ENCODE measurements around the gene TMC4. TPM values are rescaled to one million over a fixed set of nuclear protein-coding genes. Genes with fewer than 3 reads are reported as not detected.

TMC4 gene
- total and polyA plus RNA-seq, 9 donors = 0.45 to 103 (median 6.3) TPM

DNA sequence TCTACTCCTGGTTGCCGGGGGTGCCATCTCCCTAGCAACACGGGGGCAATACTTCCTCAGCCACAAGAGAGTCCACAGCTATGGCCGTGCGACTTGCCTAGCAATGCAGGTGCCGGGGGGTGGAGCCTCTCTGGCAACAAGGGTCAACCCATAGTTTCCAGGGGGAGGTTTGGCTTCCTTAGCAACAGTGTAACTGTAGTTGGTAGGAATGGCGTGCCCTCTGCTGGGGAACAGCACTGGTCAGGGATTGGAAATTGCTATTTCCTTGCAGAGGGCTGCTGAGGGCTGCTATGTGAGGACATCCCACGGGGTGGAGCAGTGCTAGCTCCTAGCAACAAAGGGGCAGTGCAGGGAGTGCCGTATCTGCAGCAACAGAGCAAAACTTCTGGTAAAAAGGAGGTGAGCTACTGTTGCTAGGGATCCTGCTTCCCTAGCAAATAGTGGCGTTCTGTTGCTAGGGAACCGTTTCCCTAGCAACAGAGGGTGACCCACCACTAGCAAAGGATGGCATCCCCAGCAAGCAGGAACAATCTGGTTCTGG is 7.0 kb upstream of the TMC4 start:
- no peaks in the 10 kb centered on the region for H3K4me1 ChIP-seq (ENCODE audit: insufficient read depth)
- H3K27ac ChIP-seq = no peak overlapping the region
- intact Hi-C loops (cut with DNase I) = loop anchor here in 1 of 4 donors (10.0 kb wide), 1 partner anchor 55 kb away; no protein-coding TSS in a partner anchor
- no peaks in the 10 kb centered on the region for H3K36me3 ChIP-seq
- H3K4me3 ChIP-seq = no peak overlapping the region
- 60 to 61% (median 60%) methylated on average over 10 of the region's 10 CpGs for WGBS, 3 donors
- H3K27me3 ChIP-seq = no peaks in the 10 kb centered on the region
- TF ChIP-seq POLR2A (IDR thresholded peaks at IDR 0.05) (no peak), CTCF (IDR thresholded peaks at IDR 0.05) (no peak), EP300 (IDR thresholded peaks at IDR 0.05) (no peak)
- DNase-seq = no peak
- H3K9me3 ChIP-seq = no peaks in the 10 kb centered on the region

DNA sequence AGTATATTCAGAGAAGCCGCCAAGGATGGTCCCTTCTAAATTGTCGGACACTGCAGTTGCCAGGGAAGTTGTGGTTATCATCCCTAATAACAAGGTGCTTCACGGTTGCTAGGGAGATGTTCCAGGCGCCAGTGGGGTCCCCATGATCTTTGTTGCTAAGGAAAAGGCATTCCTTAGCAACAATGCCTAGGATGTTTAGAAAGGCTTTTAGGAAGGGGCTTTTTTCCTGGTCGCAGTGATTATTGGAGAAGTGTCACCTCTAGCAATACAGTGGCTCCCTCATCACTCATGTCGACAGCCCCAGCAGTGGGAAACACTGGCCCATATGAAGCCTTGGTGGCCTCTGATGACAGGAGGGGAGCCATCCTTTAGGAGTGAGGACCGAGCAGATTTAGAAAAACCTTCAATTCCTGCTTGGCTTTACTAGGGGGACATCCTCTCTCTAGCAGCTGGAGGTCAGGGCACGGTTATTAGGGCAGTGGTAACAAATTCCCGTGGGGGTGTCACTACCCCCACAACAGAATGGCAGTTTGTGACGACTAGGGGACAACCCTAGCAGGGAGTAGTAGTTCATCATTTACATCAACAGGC is 6.4 kb upstream of the TMC4 start:
- no peaks in the 10 kb centered on the region for H3K36me3 ChIP-seq
- H3K27me3 ChIP-seq = no peaks in the 10 kb centered on the region
- no peaks in the 10 kb centered on the region for H3K9me3 ChIP-seq
- WGBS, 3 donors = 82 to 92% (median 86%) methylated on average over 10 of the region's 10 CpGs
- H3K4me1 ChIP-seq (ENCODE audit: insufficient read depth) = no peaks in the 10 kb centered on the region
- intact Hi-C loops (cut with DNase I) = loop anchor here in 1 of 4 donors (10.0 kb wide), 1 partner anchor 55 kb away; no protein-coding TSS in a partner anchor
- H3K27ac ChIP-seq = no peak overlapping the region
- H3K4me3 ChIP-seq = no peak overlapping the region
- DNase-seq = no peak
- TF ChIP-seq POLR2A (IDR thresholded peaks at IDR 0.05) (no peak), CTCF (IDR thresholded peaks at IDR 0.05) (no peak), EP300 (IDR thresholded peaks at IDR 0.05) (no peak)

DNA sequence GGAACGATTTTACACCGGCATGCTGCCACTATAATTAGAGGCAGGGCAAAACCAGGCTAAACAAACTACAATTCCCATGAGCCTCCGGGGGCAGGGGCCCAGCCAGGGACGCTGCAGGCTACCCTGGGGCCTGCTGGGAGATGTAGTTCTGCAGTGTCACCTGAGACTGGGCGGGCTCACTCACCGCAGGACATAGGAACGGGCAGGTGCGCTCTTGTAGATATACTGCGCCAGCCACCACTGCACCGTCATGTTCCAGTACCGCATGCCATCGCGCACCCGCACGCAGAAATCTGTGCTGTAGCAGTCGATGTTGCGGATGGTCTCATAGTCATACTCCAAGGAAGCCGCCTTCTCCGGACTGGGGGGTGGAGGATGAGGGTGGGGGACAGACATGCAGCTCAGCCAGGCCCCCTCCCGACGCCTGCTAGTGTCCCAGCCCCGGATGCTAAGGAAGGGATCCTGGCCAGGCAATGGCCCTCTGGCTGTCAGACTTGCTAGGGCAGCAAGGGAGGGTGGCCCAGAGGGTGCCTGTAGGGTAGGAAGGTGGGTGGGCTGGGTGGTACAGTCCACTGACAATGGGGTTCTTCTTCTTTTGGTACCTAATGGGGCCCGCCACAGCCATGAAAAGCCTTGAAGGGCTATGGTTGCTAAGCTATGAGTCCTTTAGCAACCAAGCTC is 5.8 kb upstream of the TMC4 start:
- no peak for DNase-seq
- Histone ChIP-seq H3K36me3 (no peaks in the 10 kb centered on the region), H3K27ac (no peak overlapping the region), H3K4me3 (no peak overlapping the region), H3K4me1 (ENCODE audit: insufficient read depth) (no peaks in the 10 kb centered on the region), H3K27me3 (no peaks in the 10 kb centered on the region), H3K9me3 (no peaks in the 10 kb centered on the region)
- TF ChIP-seq CTCF (IDR thresholded peaks at IDR 0.05) (no peak), POLR2A (IDR thresholded peaks at IDR 0.05) (no peak), EP300 (IDR thresholded peaks at IDR 0.05) (no peak)
- 73 to 82% (median 73%) methylated on average over 23 of the region's 23 CpGs for WGBS, 3 donors
- intact Hi-C loops (cut with DNase I) = loop anchor here in 1 of 4 donors (10.0 kb wide), 1 partner anchor 56 kb away; no protein-coding TSS in a partner anchor

DNA sequence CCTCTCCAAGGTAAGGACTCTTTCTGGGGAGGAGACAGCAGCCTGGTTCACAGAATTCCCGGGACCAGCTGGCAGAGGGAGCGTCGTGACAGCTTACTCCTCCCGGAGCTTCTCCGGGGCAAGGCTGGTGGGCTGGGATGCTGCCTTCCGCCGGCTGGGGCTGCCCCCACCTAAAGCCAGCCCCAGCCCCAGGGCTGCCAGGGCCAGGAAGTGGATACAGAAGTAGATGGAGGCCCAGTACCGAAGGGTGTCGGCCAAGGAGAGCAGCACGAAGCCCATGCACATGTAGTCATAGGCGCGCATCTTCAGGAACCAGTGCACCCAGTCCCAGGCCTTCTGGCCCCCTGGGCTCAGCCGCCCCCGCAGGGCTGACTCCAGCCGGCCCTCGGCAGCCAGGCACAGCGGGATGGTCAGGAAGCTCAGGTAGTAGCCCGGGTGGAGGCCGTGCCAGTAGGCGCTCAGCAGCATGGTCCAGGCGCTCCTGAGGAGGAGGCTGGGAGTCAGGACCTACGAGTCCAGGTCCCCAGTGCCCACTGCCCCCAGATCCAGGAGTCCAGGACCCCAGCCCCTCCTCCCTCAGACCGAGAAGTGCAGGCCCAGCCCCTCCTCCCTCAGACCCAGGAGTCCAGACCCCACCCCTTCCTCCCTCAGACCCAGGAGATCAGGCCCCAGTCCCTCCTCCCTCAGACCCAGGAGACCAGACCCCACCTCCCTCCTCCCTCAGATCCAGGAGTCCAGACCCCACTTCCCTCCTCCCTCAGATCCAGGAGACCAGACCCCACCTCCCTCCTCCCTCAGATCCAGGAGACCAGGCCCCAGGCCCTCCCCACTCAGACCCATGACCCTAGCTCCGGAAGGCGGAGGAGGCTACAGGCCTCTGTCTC is 1.2 kb upstream of the TMC4 start:
- intact Hi-C loops (cut with DNase I) = loop anchor here in 2 of 4 donors (5.0 to 10.0 kb wide), 2 partner anchors 58 to 61 kb away; no protein-coding TSS in a partner anchor
- H3K27ac ChIP-seq = no peak overlapping the region
- WGBS, 3 donors = 57 to 61% (median 60%) methylated on average over 18 to 25 of the region's 25 CpGs

More for the DNA sequence above, 1.2 kb upstream of the TMC4 start:
- DNase-seq = no peak
- Histone ChIP-seq H3K36me3 (no peaks in the 10 kb centered on the region), H3K9me3 (no peaks in the 10 kb centered on the region), H3K4me3 (no peak overlapping the region), H3K27me3 (no peaks in the 10 kb centered on the region), H3K4me1 (ENCODE audit: insufficient read depth) (no peaks in the 10 kb centered on the region)
- TF ChIP-seq POLR2A (IDR thresholded peaks at IDR 0.05) (no peak), CTCF (IDR thresholded peaks at IDR 0.05) (no peak), EP300 (IDR thresholded peaks at IDR 0.05) (no peak)

All from ovary (tissue), 9 donors.